Liver (tissue), 9 donors: ENCODE data around the gene ZXDC. TPM values are rescaled to one million over a fixed set of nuclear protein-coding genes. Genes with fewer than 3 reads are reported as not detected.

Experiments
- DNase-seq: peaks from one replicate; pipeline ENCODE4 v3.0.0-alpha.2; 2017; ENCODE audit warnings: low spot score
- H3K27ac ChIP-seq, 2 donors: one replicate each; pipeline ENCODE4 v1.7.0; 2013; ENCODE audit warnings: inconsistent platforms in 2 of 2, low read length in 2 of 2, control low read depth in 1 of 2, low read depth in 1 of 2, mild to moderate bottlenecking in 1 of 2
- H3K27me3 ChIP-seq, 4 donors: one replicate each; pipeline versions ENCODE4 v1.6.1 to v1.7.0; 2013; ENCODE audit warnings: low read length in 3 of 4, inconsistent platforms in 1 of 4, mild to moderate bottlenecking in 1 of 4, moderate library complexity in 1 of 4; ENCODE audit not compliant: control insufficient read depth in 4 of 4, insufficient read depth in 4 of 4
- H3K36me3 ChIP-seq, 4 donors: one replicate each; pipeline versions ENCODE4 v1.6.1 to v1.7.0; 2013; ENCODE audit warnings: low read length in 3 of 4, mild to moderate bottlenecking in 3 of 4, low read depth in 1 of 4, moderate library complexity in 1 of 4; ENCODE audit not compliant: control insufficient read depth in 4 of 4, insufficient read depth in 3 of 4
- H3K4me1 ChIP-seq, 4 donors: one replicate each; pipeline versions ENCODE4 v1.6.1 to v1.7.0; 2013; ENCODE audit warnings: low read length in 3 of 4, mild to moderate bottlenecking in 3 of 4, moderate library complexity in 1 of 4; ENCODE audit not compliant: control insufficient read depth in 4 of 4, insufficient read depth in 4 of 4
- H3K4me3 ChIP-seq, 3 donors: one replicate each; pipeline versions ENCODE4 v1.6.1 to v1.7.0; 2013; ENCODE audit warnings: low read length in 3 of 3, control low read depth in 1 of 3, low read depth in 1 of 3, mild to moderate bottlenecking in 1 of 3
- H3K9ac ChIP-seq, 2 donors: one replicate each; pipeline ENCODE4 v1.7.0; 2013; ENCODE audit warnings: low read length in 2 of 2, mild to moderate bottlenecking in 2 of 2, moderate library complexity in 2 of 2, control low read depth in 1 of 2, low read depth in 1 of 2
- H3K9me3 ChIP-seq, 4 donors: one replicate each; pipeline versions ENCODE4 v1.6.1 to v1.7.0; 2013; ENCODE audit warnings: low read length in 3 of 4; ENCODE audit not compliant: control insufficient read depth in 4 of 4
- CTCF ChIP-seq: fragments of 150-350 bp; IDR thresholded peaks from 2 replicates; pipeline ENCODE4 v1.5.1; 2017; ENCODE audit warnings: improper control_type of control experiment, low read depth, low read length; ENCODE audit not compliant: missing input control
- EGR1 ChIP-seq, 2 donors: IDR thresholded peaks; 2 replicates each; pipeline ENCODE4 v1.6.1; 2016 to 2018; ENCODE audit warnings: antibody characterized with exemption in 2 of 2, low read depth in 2 of 2
- FOXA1 ChIP-seq: IDR thresholded peaks from 2 replicates; pipeline ENCODE4 v1.6.1; 2016; ENCODE audit warnings: antibody characterized with exemption
- FOXA2 ChIP-seq: IDR thresholded peaks from 2 replicates; pipeline ENCODE4 v1.6.1; 2016; ENCODE audit warnings: antibody characterized with exemption
- GABPA ChIP-seq, 2 donors: IDR thresholded peaks in 1 of 2; conservative IDR thresholded peaks in 1 of 2; 2 replicates each; pipeline ENCODE4 v1.6.1; 2016; ENCODE audit warnings: antibody characterized with exemption in 2 of 2, mild to moderate bottlenecking in 1 of 2, moderate library complexity in 1 of 2
- HNF4A ChIP-seq, 2 donors: conservative IDR thresholded peaks; 2 replicates each; pipeline ENCODE4 v1.6.1; 2016; ENCODE audit warnings: antibody characterized with exemption in 2 of 2, mild to moderate bottlenecking in 2 of 2
- HNF4G ChIP-seq: IDR thresholded peaks from 2 replicates; pipeline ENCODE4 v1.6.1; 2016; ENCODE audit warnings: antibody characterized with exemption
- JUND ChIP-seq, 2 donors: IDR thresholded peaks; 2 replicates each; pipeline ENCODE4 v1.6.1; 2016; ENCODE audit warnings: antibody characterized with exemption in 2 of 2
- MAX ChIP-seq: IDR thresholded peaks from 2 replicates; pipeline ENCODE4 v1.6.1; 2016; ENCODE audit warnings: antibody characterized with exemption
- NR2F2 ChIP-seq: IDR thresholded peaks from 2 replicates; pipeline ENCODE4 v1.6.1; 2016; ENCODE audit warnings: antibody characterized with exemption
- RAD21 ChIP-seq, 2 donors: IDR thresholded peaks; 2 replicates each; pipeline ENCODE4 v1.6.1; 2016; ENCODE audit warnings: antibody characterized with exemption in 2 of 2, mild to moderate bottlenecking in 2 of 2
- RXRA ChIP-seq, 2 donors: IDR thresholded peaks; 2 replicates each; pipeline ENCODE4 v1.6.1; 2017 to 2018; ENCODE audit warnings: antibody characterized with exemption in 2 of 2, mild to moderate bottlenecking in 1 of 2
- SP1 ChIP-seq: IDR thresholded peaks from 2 replicates; pipeline ENCODE4 v1.6.1; 2018; ENCODE audit warnings: antibody characterized with exemption, mild to moderate bottlenecking
- TAF1 ChIP-seq: conservative IDR thresholded peaks from 2 replicates; pipeline ENCODE4 v1.6.1; 2016; ENCODE audit warnings: antibody characterized with exemption, mild to moderate bottlenecking
- YY1 ChIP-seq: IDR thresholded peaks from 2 replicates; pipeline ENCODE4 v1.6.1; 2016; ENCODE audit warnings: antibody characterized with exemption, mild to moderate bottlenecking
- WGBS: extraction: QIAGEN DNeasy Blood & Tissue Kit; methylation state at CpG from one replicate; pipeline ENCODE4 v1.1.7; 2013; 5-methylcytosine and 5-hydroxymethylcytosine counted together
- polyA plus RNA-seq, 2 donors: library from polyadenylated mRNA; stranded (reverse) in 1 of 2; unstranded in 1 of 2; fragments of 200-250 nt in 1 of 2; fragments of >200 nt in 1 of 2; fragmentation: Nextera tagmentation in 1 of 2; extraction: Ambion mirVana in 1 of 2; gene quantifications; one replicate each; pipeline versions ENCODE4 v1.2.1 to v1.2.3, GENCODE V29; 2013 to 2015
- total RNA-seq, 2 donors: library from RNA; depleted of rRNA; stranded (reverse); fragments of >200 nt; gene quantifications; one replicate each; pipeline ENCODE4 v1.2.3, GENCODE V29; 2014
- TF ChIP-seq, protein P1 (sequence below): IDR thresholded peaks from 2 replicates; pipeline ENCODE4 v1.6.1; 2016; ENCODE audit warnings: antibody characterized with exemption
- TF ChIP-seq, protein P2 (sequence below): IDR thresholded peaks from 2 replicates; pipeline ENCODE4 v1.6.1; 2016; ENCODE audit warnings: antibody characterized with exemption, mild to moderate bottlenecking
- TF ChIP-seq, protein P3 (sequence below): IDR thresholded peaks from 2 replicates; pipeline ENCODE4 v1.6.1; 2016; ENCODE audit warnings: antibody characterized with exemption
- donor health status: healthy.
- donor health status: healthy.
- donor health status: healthy.
- donor health status: healthy.
- donor health status: healthy.

The ZXDC gene
- total and polyA plus RNA-seq, 4 donors: 7.0 to 42.3 (median 13.9) TPM

- TF ChIP-seq CTCF (no peak), RXRA (IDR thresholded peaks at IDR 0.05) (no peak), HNF4G (no peak), YY1 (no peak)
- TF ChIP-seq, protein P1, sequence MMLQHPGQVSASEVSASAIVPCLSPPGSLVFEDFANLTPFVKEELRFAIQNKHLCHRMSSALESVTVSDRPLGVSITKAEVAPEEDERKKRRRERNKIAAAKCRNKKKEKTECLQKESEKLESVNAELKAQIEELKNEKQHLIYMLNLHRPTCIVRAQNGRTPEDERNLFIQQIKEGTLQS: no peak
Measured at GRCh38 chr3:126451511-126451910, 24.2 kb downstream of the ZXDC start (continued).

GRCh38 chr3:126450744-126451143, 24.9 kb downstream of the ZXDC start:
- peak; percentile 27 for DNase-seq
- TF ChIP-seq YY1 (no peak), TAF1 (no peak), CTCF (no peak), MAX (no peak), JUND (IDR thresholded peaks at IDR 0.05) (no peak), EGR1 (IDR thresholded peaks at IDR 0.05; ENCODE audit: low read depth in 2 of 2) (no peak), RXRA (IDR thresholded peaks at IDR 0.05) (no peak), FOXA1 (no peak), RAD21 (IDR thresholded peaks at IDR 0.05) (no peak), FOXA2 (no peak), SP1 (no peak), HNF4G (no peak), HNF4A (conservative IDR thresholded peaks at IDR 0.05) (no peak), GABPA (IDR thresholded peaks at IDR 0.05 in 1 of 2, conservative IDR thresholded peaks at IDR 0.05 in 1 of 2) (no peak), NR2F2 (no peak)
- TF ChIP-seq, protein P1: no peak
- TF ChIP-seq, protein P2, sequence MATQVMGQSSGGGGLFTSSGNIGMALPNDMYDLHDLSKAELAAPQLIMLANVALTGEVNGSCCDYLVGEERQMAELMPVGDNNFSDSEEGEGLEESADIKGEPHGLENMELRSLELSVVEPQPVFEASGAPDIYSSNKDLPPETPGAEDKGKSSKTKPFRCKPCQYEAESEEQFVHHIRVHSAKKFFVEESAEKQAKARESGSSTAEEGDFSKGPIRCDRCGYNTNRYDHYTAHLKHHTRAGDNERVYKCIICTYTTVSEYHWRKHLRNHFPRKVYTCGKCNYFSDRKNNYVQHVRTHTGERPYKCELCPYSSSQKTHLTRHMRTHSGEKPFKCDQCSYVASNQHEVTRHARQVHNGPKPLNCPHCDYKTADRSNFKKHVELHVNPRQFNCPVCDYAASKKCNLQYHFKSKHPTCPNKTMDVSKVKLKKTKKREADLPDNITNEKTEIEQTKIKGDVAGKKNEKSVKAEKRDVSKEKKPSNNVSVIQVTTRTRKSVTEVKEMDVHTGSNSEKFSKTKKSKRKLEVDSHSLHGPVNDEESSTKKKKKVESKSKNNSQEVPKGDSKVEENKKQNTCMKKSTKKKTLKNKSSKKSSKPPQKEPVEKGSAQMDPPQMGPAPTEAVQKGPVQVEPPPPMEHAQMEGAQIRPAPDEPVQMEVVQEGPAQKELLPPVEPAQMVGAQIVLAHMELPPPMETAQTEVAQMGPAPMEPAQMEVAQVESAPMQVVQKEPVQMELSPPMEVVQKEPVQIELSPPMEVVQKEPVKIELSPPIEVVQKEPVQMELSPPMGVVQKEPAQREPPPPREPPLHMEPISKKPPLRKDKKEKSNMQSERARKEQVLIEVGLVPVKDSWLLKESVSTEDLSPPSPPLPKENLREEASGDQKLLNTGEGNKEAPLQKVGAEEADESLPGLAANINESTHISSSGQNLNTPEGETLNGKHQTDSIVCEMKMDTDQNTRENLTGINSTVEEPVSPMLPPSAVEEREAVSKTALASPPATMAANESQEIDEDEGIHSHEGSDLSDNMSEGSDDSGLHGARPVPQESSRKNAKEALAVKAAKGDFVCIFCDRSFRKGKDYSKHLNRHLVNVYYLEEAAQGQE: no peak
- TF ChIP-seq, protein P3, sequence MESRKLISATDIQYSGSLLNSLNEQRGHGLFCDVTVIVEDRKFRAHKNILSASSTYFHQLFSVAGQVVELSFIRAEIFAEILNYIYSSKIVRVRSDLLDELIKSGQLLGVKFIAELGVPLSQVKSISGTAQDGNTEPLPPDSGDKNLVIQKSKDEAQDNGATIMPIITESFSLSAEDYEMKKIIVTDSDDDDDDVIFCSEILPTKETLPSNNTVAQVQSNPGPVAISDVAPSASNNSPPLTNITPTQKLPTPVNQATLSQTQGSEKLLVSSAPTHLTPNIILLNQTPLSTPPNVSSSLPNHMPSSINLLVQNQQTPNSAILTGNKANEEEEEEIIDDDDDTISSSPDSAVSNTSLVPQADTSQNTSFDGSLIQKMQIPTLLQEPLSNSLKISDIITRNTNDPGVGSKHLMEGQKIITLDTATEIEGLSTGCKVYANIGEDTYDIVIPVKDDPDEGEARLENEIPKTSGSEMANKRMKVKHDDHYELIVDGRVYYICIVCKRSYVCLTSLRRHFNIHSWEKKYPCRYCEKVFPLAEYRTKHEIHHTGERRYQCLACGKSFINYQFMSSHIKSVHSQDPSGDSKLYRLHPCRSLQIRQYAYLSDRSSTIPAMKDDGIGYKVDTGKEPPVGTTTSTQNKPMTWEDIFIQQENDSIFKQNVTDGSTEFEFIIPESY: no peak
- over 99% methylated on average over 3 of the region's 3 CpGs for WGBS
- no peak overlapping the region for H3K9ac ChIP-seq
- peaks cover 4 to 14% (median 11%) of the 10 kb centered on the region in 4 donors for H3K36me3 ChIP-seq
- no peaks in the 10 kb centered on the region for H3K27me3 ChIP-seq
- H3K27ac ChIP-seq: no peak overlapping the region
- H3K4me1 ChIP-seq: peaks cover 14 to 51% (median 46%) of the 10 kb centered on the region in 4 donors
- no peak overlapping the region for H3K4me3 ChIP-seq
- H3K9me3 ChIP-seq: no peaks in the 10 kb centered on the region
